OCI-LY7 (cell line): ENCODE results near the gene BSDC1. TPM values are rescaled to one million over a fixed set of nuclear protein-coding genes. Genes with fewer than 3 reads are reported as not detected.

Source experiments
- BruUV-seq: library from RNA; stranded (reverse); fragments of 400-500 nt; replicated peaks from 2 replicates; lab custom pipeline; 2021; lab: Mats Ljungman, UMichigan
- CTCF ChIA-PET: fragments of 300-600 bp; sonication (Branson Sonifier 250); formaldehyde crosslinking; loops from one replicate; lab custom pipeline; 2022; ENCODE audit warnings: antibody characterized with exemption; ENCODE audit not compliant: unreplicated experiment; lab: Charles Lee
- POLR2A ChIA-PET: fragments of 300-600 bp; sonication (Branson Sonifier 250); formaldehyde crosslinking; loops from one replicate; lab custom pipeline; 2022; ENCODE audit warnings: antibody characterized with exemption; lab: Charles Lee
- DNase-seq: peaks from one replicate; pipeline ENCODE4 v3.0.0-alpha.2; 2015; ENCODE audit warnings: low spot score
- H2AFZ ChIP-seq: fragments of 200-600 bp; sonication (generic), shearing (Covaris generic); 2 replicates; pipeline ENCODE4 v1.6.1; 2014; ENCODE audit warnings: mild to moderate bottlenecking, antibody characterized with exemption, low read length, moderate library complexity
- H3K27ac ChIP-seq: fragments of 200-600 bp; sonication (generic); 2 replicates; pipeline ENCODE4 v1.5.1; 2014; ENCODE audit warnings: mixed run types, low read depth, mild to moderate bottlenecking, moderate library complexity, low read length, inconsistent platforms; ENCODE audit not compliant: poor library complexity, severe bottlenecking
- H3K36me3 ChIP-seq: fragments of 200-600 bp; sonication (generic); 2 replicates; pipeline ENCODE4 v1.6.1; 2014; ENCODE audit warnings: mild to moderate bottlenecking, antibody characterized with exemption, low read length, moderate library complexity, mixed read lengths; ENCODE audit not compliant: insufficient read depth
- H3K4me1 ChIP-seq: fragments of 200-600 bp; sonication (generic); 2 replicates; pipeline ENCODE4 v1.5.1; 2014; ENCODE audit warnings: mild to moderate bottlenecking, low read length; ENCODE audit not compliant: insufficient read depth, poor library complexity, severe bottlenecking
- H3K4me2 ChIP-seq: fragments of 200-600 bp; sonication (generic); 2 replicates; pipeline ENCODE4 v1.6.1; 2014; ENCODE audit warnings: mild to moderate bottlenecking, low read length
- H3K4me3 ChIP-seq: fragments of 200-600 bp; sonication (generic); 2 replicates; pipeline ENCODE4 v1.5.1; 2014; ENCODE audit warnings: mild to moderate bottlenecking, low read depth, low read length; ENCODE audit not compliant: poor library complexity, severe bottlenecking
- H3K79me2 ChIP-seq: fragments of 200-600 bp; sonication (generic); 2 replicates; pipeline ENCODE4 v1.6.1; 2016; ENCODE audit warnings: low read depth, mild to moderate bottlenecking, low read length, moderate library complexity, mixed read lengths; ENCODE audit not compliant: insufficient read depth
- H3K9me2 ChIP-seq: fragments of 200-600 bp; sonication (generic); 2 replicates; pipeline ENCODE4 v1.6.1; 2016; ENCODE audit warnings: mild to moderate bottlenecking, low read length, mixed read lengths; ENCODE audit not compliant: insufficient read depth
- H3K9me3 ChIP-seq: fragments of 200-600 bp; sonication (generic); 2 replicates; pipeline ENCODE4 v1.6.1; 2014; ENCODE audit warnings: mild to moderate bottlenecking, mixed run types, low read length, mixed read lengths
- H4K20me1 ChIP-seq: fragments of 200-600 bp; sonication (generic); 2 replicates; pipeline ENCODE4 v1.6.1; 2014; ENCODE audit warnings: mild to moderate bottlenecking, antibody characterized with exemption, low read length, moderate library complexity, mixed read lengths; ENCODE audit not compliant: insufficient read depth
- EZH2phosphoT487 ChIP-seq: fragments of 200-600 bp; sonication (generic); IDR thresholded peaks from 2 replicates; pipeline ENCODE4 v1.6.1; 2018; ENCODE audit warnings: low read depth, borderline replicate concordance, mild to moderate bottlenecking, mixed run types, antibody characterized with exemption, low read length, moderate library complexity, mixed read lengths
- intact Hi-C: fragments of 100-400 bp; cut with micrococcal nuclease; formaldehyde crosslinking; loops from one replicate; pipeline ENCODE4 v1.10.0; 2022; ENCODE audit not compliant: unreplicated experiment
- total RNA-seq, 2 experiments: library from RNA; depleted of rRNA in 1 of 2; stranded (reverse); fragments of >200 nt in 1 of 2; shearing (Covaris generic) in 1 of 2; gene quantifications; 2 replicates each; pipeline ENCODE4 v1.2.3, GENCODE V29; 2014 to 2022
- TF ChIP-seq, protein P1 (sequence below): fragments of 200-600 bp; sonication (generic); conservative IDR thresholded peaks from 2 replicates; pipeline ENCODE4 v1.5.1; 2014; ENCODE audit warnings: mild to moderate bottlenecking, antibody characterized with exemption, low read length, moderate library complexity, mixed read lengths

Gene BSDC1
- total RNA-seq, 2 experiments from 2014 or later = 29.6 to 41.8 TPM

GRCh38 chr1:32438136-32438535 is 43.9 kb upstream of the BSDC1 start:
- no peak overlapping the region for H3K27ac ChIP-seq
- DNase-seq = no peak
- no peak overlapping the region for H3K4me2 ChIP-seq
- CTCF ChIA-PET = no interaction called here
- no peaks in the 10 kb centered on the region for H3K79me2 ChIP-seq
- BruUV-seq = no TSS peak
- H3K9me3 ChIP-seq = no peaks in the 10 kb centered on the region
- TF ChIP-seq, protein P1, sequence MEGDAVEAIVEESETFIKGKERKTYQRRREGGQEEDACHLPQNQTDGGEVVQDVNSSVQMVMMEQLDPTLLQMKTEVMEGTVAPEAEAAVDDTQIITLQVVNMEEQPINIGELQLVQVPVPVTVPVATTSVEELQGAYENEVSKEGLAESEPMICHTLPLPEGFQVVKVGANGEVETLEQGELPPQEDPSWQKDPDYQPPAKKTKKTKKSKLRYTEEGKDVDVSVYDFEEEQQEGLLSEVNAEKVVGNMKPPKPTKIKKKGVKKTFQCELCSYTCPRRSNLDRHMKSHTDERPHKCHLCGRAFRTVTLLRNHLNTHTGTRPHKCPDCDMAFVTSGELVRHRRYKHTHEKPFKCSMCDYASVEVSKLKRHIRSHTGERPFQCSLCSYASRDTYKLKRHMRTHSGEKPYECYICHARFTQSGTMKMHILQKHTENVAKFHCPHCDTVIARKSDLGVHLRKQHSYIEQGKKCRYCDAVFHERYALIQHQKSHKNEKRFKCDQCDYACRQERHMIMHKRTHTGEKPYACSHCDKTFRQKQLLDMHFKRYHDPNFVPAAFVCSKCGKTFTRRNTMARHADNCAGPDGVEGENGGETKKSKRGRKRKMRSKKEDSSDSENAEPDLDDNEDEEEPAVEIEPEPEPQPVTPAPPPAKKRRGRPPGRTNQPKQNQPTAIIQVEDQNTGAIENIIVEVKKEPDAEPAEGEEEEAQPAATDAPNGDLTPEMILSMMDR = no peak
- TF ChIP-seq EZH2phosphoT487 = no peak
- POLR2A ChIA-PET = no interaction called here
- no peak overlapping the region for H3K4me3 ChIP-seq
- H3K4me1 ChIP-seq = no peaks in the 10 kb centered on the region
- H3K9me2 ChIP-seq = no peaks in the 10 kb centered on the region
- intact Hi-C loops = no loop called here
- no peaks in the 10 kb centered on the region for H4K20me1 ChIP-seq
- H2AFZ ChIP-seq = no peak overlapping the region
- no peaks in the 10 kb centered on the region for H3K36me3 ChIP-seq

- TF ChIP-seq, protein P1 = no peak
- TF ChIP-seq EZH2phosphoT487 = no peak
- peak overlapping the region; percentile 46 for H3K4me2 ChIP-seq
- H3K9me3 ChIP-seq = no peaks in the 10 kb centered on the region
- H2AFZ ChIP-seq = 0 out of 2 replicates have a peak overlapping the region, but pooled peaks have one; percentile 21
- H3K9me2 ChIP-seq = no peaks in the 10 kb centered on the region
- H3K4me1 ChIP-seq = peaks cover 9% of the 10 kb centered on the region
- ChIA-PET POLR2A (no interaction called here), CTCF (interaction anchor here (0.6 kb wide), 1 partner anchor 205 kb away, joined by 3 read pairs; no protein-coding TSS in a partner anchor)
- BruUV-seq = no TSS peak
- intact Hi-C loops = no loop called here
- no peak overlapping the region for H3K27ac ChIP-seq
- no peak overlapping the region for H3K4me3 ChIP-seq
- peak; percentile 12 for DNase-seq
- H3K79me2 ChIP-seq = no peaks in the 10 kb centered on the region
- H3K36me3 ChIP-seq = no peaks in the 10 kb centered on the region
- H4K20me1 ChIP-seq = no peaks in the 10 kb centered on the region
These were observed 37.6 kb upstream of the BSDC1 start for GRCh38 chr1:32431736-32432400.
